Activated naive CD8-positive, alpha-beta T cell treated with anti-CD3 and anti-CD28 coated beads for 36 hours (primary cell): Measurements from ENCODE around the gene GOLGA3. TPM values are rescaled to one million over a fixed set of nuclear protein-coding genes. Genes with fewer than 3 reads are reported as not detected.
"Not testable (repeated sequence)": the region's sequence is repeated elsewhere in the genome, so short reads cannot be mapped to it uniquely, and the experiment has no call there.

Source experiments
- DNase-seq: peaks from one replicate; pipeline ENCODE4 v3.0.0; 2021
- H3K27ac Mint-ChIP-seq: one replicate; pipeline ENCODE4 v1.8.0; 2022; ENCODE audit warnings: mild to moderate bottlenecking, moderate library complexity, mixed read lengths
- H3K27me3 Mint-ChIP-seq: one replicate; pipeline ENCODE4 v1.8.0; 2022; ENCODE audit warnings: mild to moderate bottlenecking, mixed read lengths
- H3K36me3 Mint-ChIP-seq: one replicate; pipeline ENCODE4 v1.8.0; 2021; ENCODE audit warnings: mild to moderate bottlenecking, mixed read lengths
- H3K4me1 Mint-ChIP-seq: one replicate; pipeline ENCODE4 v1.8.0; 2021; ENCODE audit warnings: mixed read lengths
- H3K4me3 Mint-ChIP-seq: one replicate; pipeline ENCODE4 v1.8.0; 2022; ENCODE audit warnings: mild to moderate bottlenecking, moderate library complexity, mixed read lengths
- H3K9me3 Mint-ChIP-seq: one replicate; pipeline ENCODE4 v1.8.0; 2022; ENCODE audit warnings: mixed read lengths
- total RNA-seq, 2 experiments: library from RNA; stranded (reverse); gene quantifications; one replicate each; pipeline ENCODE4 v1.2.3, GENCODE V29; 2021

Gene GOLGA3
- total RNA-seq, 2 experiments from 2014 or later: 51.5 to 57.2 TPM

- Mint-ChIP-seq H3K36me3 (peaks cover 44% of the 10 kb centered on the region), H3K9me3 (no peaks in the 10 kb centered on the region), H3K4me1 (peaks cover 26% of the 10 kb centered on the region), H3K4me3 (peak overlapping the region; percentile 5), H3K27ac (peak overlapping the region; percentile 11), H3K27me3 (no peaks in the 10 kb centered on the region)
- DNase-seq: peak; percentile 60
Observed at GRCh38 chr12:132806857-132807256, 21.8 kb downstream of the GOLGA3 start.

- H3K4me3 Mint-ChIP-seq: no peak overlapping the region
- no peak for DNase-seq
- no peaks in the 10 kb centered on the region for H3K9me3 Mint-ChIP-seq
- no peak overlapping the region for H3K27ac Mint-ChIP-seq
- no peaks in the 10 kb centered on the region for H3K27me3 Mint-ChIP-seq
- H3K4me1 Mint-ChIP-seq: peaks cover 21% of the 10 kb centered on the region
- H3K36me3 Mint-ChIP-seq: peaks cover 41% of the 10 kb centered on the region
Observed at GRCh38 chr12:132804426-132804861, 24.2 kb downstream of the GOLGA3 start.

- Mint-ChIP-seq H3K9me3 (no peaks in the 10 kb centered on the region), H3K4me1 (peaks cover 21% of the 10 kb centered on the region), H3K4me3 (no peak overlapping the region), H3K36me3 (peaks cover 41% of the 10 kb centered on the region), H3K27me3 (no peaks in the 10 kb centered on the region), H3K27ac (no peak overlapping the region)
- DNase-seq: no peak
Observed at GRCh38 chr12:132803888-132804287, 24.8 kb downstream of the GOLGA3 start.

- DNase-seq: no peak
- Mint-ChIP-seq H3K4me3 (no peak overlapping the region), H3K9me3 (no peaks in the 10 kb centered on the region), H3K27me3 (no peaks in the 10 kb centered on the region), H3K27ac (no peak overlapping the region), H3K36me3 (peaks cover 39% of the 10 kb centered on the region), H3K4me1 (peaks cover 16% of the 10 kb centered on the region)
Observed at GRCh38 chr12:132803125-132803524, 25.5 kb downstream of the GOLGA3 start.

- no peak for DNase-seq
- Mint-ChIP-seq H3K27ac (no peak overlapping the region), H3K27me3 (no peaks in the 10 kb centered on the region), H3K36me3 (peaks cover 31% of the 10 kb centered on the region), H3K4me3 (no peak overlapping the region), H3K9me3 (no peaks in the 10 kb centered on the region), H3K4me1 (peaks cover 8% of the 10 kb centered on the region)
Observed at GRCh38 chr12:132801741-132802140, 26.9 kb downstream of the GOLGA3 start.

- Mint-ChIP-seq H3K4me3 (no peak overlapping the region), H3K27me3 (no peaks in the 10 kb centered on the region), H3K36me3 (peaks cover 19% of the 10 kb centered on the region), H3K4me1 (no peaks in the 10 kb centered on the region), H3K27ac (no peak overlapping the region), H3K9me3 (no peaks in the 10 kb centered on the region)
- no peak for DNase-seq
Observed at GRCh38 chr12:132798836-132799235, 29.8 kb downstream of the GOLGA3 start.

- no peak overlapping the region for H3K27ac Mint-ChIP-seq
- H3K36me3 Mint-ChIP-seq: peaks cover 14% of the 10 kb centered on the region
- H3K27me3 Mint-ChIP-seq: no peaks in the 10 kb centered on the region
Observed at GRCh38 chr12:132797820-132798570, 30.7 kb downstream of the GOLGA3 start.

GRCh38 chr12:132795847-132796246 is 32.8 kb downstream of the GOLGA3 start:
- DNase-seq: no peak
- H3K27me3 Mint-ChIP-seq: no peaks in the 10 kb centered on the region
- H3K36me3 Mint-ChIP-seq: peaks cover 15% of the 10 kb centered on the region
- no peak overlapping the region for H3K27ac Mint-ChIP-seq
- no peak overlapping the region for H3K4me3 Mint-ChIP-seq
- no peaks in the 10 kb centered on the region for H3K9me3 Mint-ChIP-seq
- H3K4me1 Mint-ChIP-seq: no peaks in the 10 kb centered on the region

More at GRCh38 chr12:132797820-132798570, 30.7 kb downstream of the GOLGA3 start:
- no peaks in the 10 kb centered on the region for H3K9me3 Mint-ChIP-seq
- no peak overlapping the region for H3K4me3 Mint-ChIP-seq
- DNase-seq: no peak
- no peaks in the 10 kb centered on the region for H3K4me1 Mint-ChIP-seq

GRCh38 chr12:132791940-132792339 is 36.7 kb downstream of the GOLGA3 start:
- H3K9me3 Mint-ChIP-seq, H3K27ac Mint-ChIP-seq, H3K27me3 Mint-ChIP-seq, H3K4me3 Mint-ChIP-seq, H3K4me1 Mint-ChIP-seq, DNase-seq: not testable (repeated sequence)
- H3K36me3 Mint-ChIP-seq: peaks cover 35% of the 10 kb centered on the region

GRCh38 chr12:132789099-132789471 is 39.6 kb downstream of the GOLGA3 start:
- Mint-ChIP-seq H3K4me1 (no peaks in the 10 kb centered on the region), H3K4me3 (no peak overlapping the region), H3K36me3 (peaks cover 39% of the 10 kb centered on the region), H3K27ac (no peak overlapping the region), H3K27me3 (no peaks in the 10 kb centered on the region), H3K9me3 (no peaks in the 10 kb centered on the region)
- DNase-seq: no peak

GRCh38 chr12:132788375-132789098 is 40.1 kb downstream of the GOLGA3 start:
- no peak for DNase-seq
- Mint-ChIP-seq H3K9me3 (no peaks in the 10 kb centered on the region), H3K36me3 (peaks cover 39% of the 10 kb centered on the region), H3K27ac (no peak overlapping the region), H3K4me3 (no peak overlapping the region), H3K27me3 (no peaks in the 10 kb centered on the region), H3K4me1 (no peaks in the 10 kb centered on the region)

- DNase-seq: no peak
- H3K27ac Mint-ChIP-seq: peak overlapping the region; percentile 54
- no peaks in the 10 kb centered on the region for H3K9me3 Mint-ChIP-seq
- peaks cover 39% of the 10 kb centered on the region for H3K36me3 Mint-ChIP-seq
- H3K4me1 Mint-ChIP-seq: no peaks in the 10 kb centered on the region
- H3K4me3 Mint-ChIP-seq: no peak overlapping the region
- H3K27me3 Mint-ChIP-seq: no peaks in the 10 kb centered on the region
Observed at GRCh38 chr12:132787877-132788276, 40.8 kb downstream of the GOLGA3 start.

GRCh38 chr12:132786192-132786591 is 42.5 kb downstream of the GOLGA3 start:
- no peak for DNase-seq
- no peaks in the 10 kb centered on the region for H3K4me1 Mint-ChIP-seq
- H3K27me3 Mint-ChIP-seq: no peaks in the 10 kb centered on the region
- H3K4me3 Mint-ChIP-seq: no peak overlapping the region
- H3K36me3 Mint-ChIP-seq: peaks cover 36% of the 10 kb centered on the region
- H3K27ac Mint-ChIP-seq: no peak overlapping the region
- H3K9me3 Mint-ChIP-seq: no peaks in the 10 kb centered on the region

- H3K27ac Mint-ChIP-seq: no peak overlapping the region
- DNase-seq: no peak
- H3K27me3 Mint-ChIP-seq: no peaks in the 10 kb centered on the region
- no peaks in the 10 kb centered on the region for H3K4me1 Mint-ChIP-seq
- no peak overlapping the region for H3K4me3 Mint-ChIP-seq
- H3K36me3 Mint-ChIP-seq: peaks cover 41% of the 10 kb centered on the region
- no peaks in the 10 kb centered on the region for H3K9me3 Mint-ChIP-seq
Observed at GRCh38 chr12:132784580-132784979, 44.1 kb downstream of the GOLGA3 start.

- H3K4me3 Mint-ChIP-seq: no peak overlapping the region
- no peaks in the 10 kb centered on the region for H3K4me1 Mint-ChIP-seq
- no peak for DNase-seq
- H3K9me3 Mint-ChIP-seq: no peaks in the 10 kb centered on the region
- H3K36me3 Mint-ChIP-seq: peaks cover 37% of the 10 kb centered on the region
- no peaks in the 10 kb centered on the region for H3K27me3 Mint-ChIP-seq
- H3K27ac Mint-ChIP-seq: no peak overlapping the region
Observed at GRCh38 chr12:132783917-132784531, 44.6 kb downstream of the GOLGA3 start.
